HepG2 (cell line): ENCODE results near the gene TTBK1. TPM values are rescaled to one million over a fixed set of nuclear protein-coding genes. Genes with fewer than 3 reads are reported as not detected.

ENCODE experiments used
- ATF6 ChIP-seq: sonication (generic); formaldehyde crosslinking; conservative IDR thresholded peaks from 2 replicates; pipeline ENCODE4 v1.4.0; 2020; ENCODE audit warnings: missing genetic modification reagents
- CBX1 ChIP-seq: IDR thresholded peaks from one replicate; pipeline ENCODE4 v1.6.1; 2016; ENCODE audit warnings: antibody characterized with exemption, low read depth
- FOXP1 ChIP-seq, 2 experiments: fragments of 450-650 bp in 1 of 2; IDR thresholded peaks; 2 replicates each; pipeline ENCODE4 v1.6.1; 2017 to 2018; ENCODE audit warnings: antibody characterized with exemption in 1 of 2
- MAZ ChIP-seq, 2 experiments: sonication (generic) in 1 of 2; formaldehyde crosslinking in 1 of 2; IDR thresholded peaks; 2 replicates each; pipeline versions ENCODE4 v1.5.0 to v1.6.1; 2012 to 2020; ENCODE audit warnings: low read depth in 2 of 2, mild to moderate bottlenecking in 2 of 2, borderline replicate concordance in 1 of 2, improper control_type of control experiment in 1 of 2, low read length in 1 of 2, missing genetic modification reagents in 1 of 2, moderate library complexity in 1 of 2
- MTERF4 ChIP-seq: sonication (generic); formaldehyde crosslinking; IDR thresholded peaks from 2 replicates; pipeline ENCODE4 v1.8.0; 2023; ENCODE audit warnings: mild to moderate bottlenecking, missing genetic modification reagents
- NCOR1 ChIP-seq: fragments of 200-600 bp; sonication (generic); IDR thresholded peaks from 2 replicates; pipeline ENCODE4 v1.7.0; 2017; ENCODE audit warnings: antibody characterized with exemption, low read length, borderline replicate concordance
- PHF20 ChIP-seq: sonication (generic); formaldehyde crosslinking; IDR thresholded peaks from 2 replicates; pipeline ENCODE4 v1.5.0; 2020; ENCODE audit warnings: mild to moderate bottlenecking, missing genetic modification reagents
- SETDB1 ChIP-seq: sonication (generic); formaldehyde crosslinking; IDR thresholded peaks from 2 replicates; pipeline ENCODE4 v1.5.1; 2020; ENCODE audit warnings: missing genetic modification reagents, mild to moderate bottlenecking, borderline replicate concordance
- SMAD1 ChIP-seq: sonication (generic); formaldehyde crosslinking; IDR thresholded peaks from 2 replicates; pipeline ENCODE4 v1.4.0; 2020; ENCODE audit warnings: missing genetic modification reagents, low read depth, mild to moderate bottlenecking, borderline replicate concordance
- ZIK1 ChIP-seq: sonication (generic); formaldehyde crosslinking; IDR thresholded peaks from 2 replicates; pipeline ENCODE4 v1.5.0; 2020; ENCODE audit warnings: mild to moderate bottlenecking, low read depth, missing genetic modification reagents, borderline replicate concordance
- ZNF326 ChIP-seq: sonication (generic); formaldehyde crosslinking; IDR thresholded peaks from 2 replicates; pipeline ENCODE4 v1.4.0; 2020; ENCODE audit warnings: missing genetic modification reagents, borderline replicate concordance
- ZNF558 ChIP-seq: sonication (generic); formaldehyde crosslinking; IDR thresholded peaks from 2 replicates; pipeline ENCODE4 v1.9.0; 2022; ENCODE audit warnings: mild to moderate bottlenecking, missing genetic modification reagents, borderline replicate concordance
- ZNF703 ChIP-seq: sonication (generic); formaldehyde crosslinking; IDR thresholded peaks from 2 replicates; pipeline ENCODE4 v1.5.1; 2020; ENCODE audit warnings: missing genetic modification reagents, mild to moderate bottlenecking, moderate library complexity, borderline replicate concordance
- ZNF839 ChIP-seq: sonication (generic); formaldehyde crosslinking; IDR thresholded peaks from 2 replicates; pipeline ENCODE4 v1.4.0; 2020; ENCODE audit warnings: missing genetic modification reagents, mild to moderate bottlenecking, borderline replicate concordance
- polyA plus RNA-seq, 8 experiments: library from polyadenylated mRNA; depleted of rRNA in 3 of 8; stranded (reverse) in 7 of 8; unstranded in 1 of 8; fragments of >200 nt; fragmentation: Illumina TruSeq in 4 of 8; extraction: Trizol in 4 of 8; gene quantifications; 2 replicates each; pipeline versions ENCODE4 v1.2.1 to v1.2.3, GENCODE V29; 2011 to 2016; ENCODE audit warnings: low read depth in 4 of 8, missing spikeins in 1 of 8, mixed read lengths in 1 of 8; ENCODE audit not compliant: insufficient read depth in 1 of 8
- total RNA-seq, 5 experiments: library from RNA; depleted of rRNA; stranded (reverse); fragments of >200 nt; fragmentation: Illumina TruSeq; extraction: Trizol; gene quantifications; 2 replicates each; pipeline ENCODE4 v1.2.3, GENCODE V29; 2016; ENCODE audit warnings: low read depth in 1 of 5
- TF ChIP-seq, protein P1 (sequence below), 2 experiments: fragments of 450-650 bp in 1 of 2; sonication (generic) in 1 of 2; formaldehyde crosslinking in 1 of 2; IDR thresholded peaks; 2 replicates each; pipeline versions ENCODE4 v1.6.1 to v1.8.0; 2016 to 2022; ENCODE audit warnings: antibody characterized with exemption in 1 of 2, mild to moderate bottlenecking in 1 of 2, missing genetic modification reagents in 1 of 2

TTBK1 gene
- total and polyA plus RNA-seq, 2 of the 13 experiments (the other 11 are each of a cell fraction or from before 2014, with no cell fraction given) = 0.24 to 0.33 TPM

DNA sequence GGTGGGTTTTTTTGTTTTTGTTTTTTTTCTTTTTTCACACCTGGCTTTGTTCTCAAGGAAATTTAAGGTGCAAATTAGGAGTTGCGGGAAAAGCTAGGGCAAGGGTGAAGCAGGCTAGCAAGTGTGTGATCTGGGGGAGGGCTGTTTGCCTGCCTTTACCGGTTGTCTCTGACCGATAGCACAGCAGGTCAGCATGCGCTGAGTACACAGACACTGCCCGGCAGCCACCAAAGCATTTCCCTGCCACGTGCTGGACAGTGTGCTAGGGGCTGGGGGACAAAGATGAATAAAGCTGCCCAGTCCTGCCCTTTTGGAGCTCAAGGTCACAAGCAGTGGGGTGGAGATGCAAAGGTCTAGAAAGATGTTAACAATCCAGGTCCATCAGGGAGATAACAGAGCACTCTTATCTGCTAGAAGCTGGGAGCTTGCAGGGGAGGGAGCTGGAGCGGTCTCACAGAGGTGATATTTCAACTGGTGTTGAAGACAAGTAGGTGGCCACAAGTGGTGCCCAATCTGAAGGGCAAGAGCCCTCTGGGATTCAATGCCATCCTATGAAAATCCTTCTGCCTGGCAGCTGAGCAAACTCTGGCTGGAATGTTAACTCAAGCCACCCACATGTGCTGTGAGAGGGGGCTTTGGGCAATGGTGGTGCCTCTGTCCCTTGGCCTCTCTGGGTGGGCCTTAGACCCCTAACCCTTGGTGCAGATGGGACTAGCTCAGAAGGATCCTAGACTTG lies 24.5 kb downstream of the TTBK1 start (continued):
- peak; percentile 89 for TF ChIP-seq ATF6 (CRISPR knock-in tag)
- TF ChIP-seq ZNF326 (CRISPR knock-in tag) = no peak; the same call in 1 of the 2 replicates
- peak; percentile 91; the same call in 1 of the 2 replicates for TF ChIP-seq ZNF558 (CRISPR knock-in tag)
- peak; percentile 99 for TF ChIP-seq NCOR1
- peak; percentile 82; the same call in 1 of the 2 replicates for TF ChIP-seq MAZ (IDR thresholded peaks at IDR 0.05; ENCODE audit: borderline replicate concordance, low read depth, low read length)
- TF ChIP-seq MAZ (CRISPR knock-in tag; IDR thresholded peaks at IDR 0.05; ENCODE audit: low read depth) = peak; percentile 100
- peak; percentile 81; the same call in 1 of the 2 replicates for TF ChIP-seq MTERF4 (CRISPR knock-in tag)
- TF ChIP-seq PHF20 = peak; percentile 52; the same call in 1 of the 2 replicates
- TF ChIP-seq ZNF839 (CRISPR knock-in tag) = peak; percentile 95; the same call in 1 of the 2 replicates
- no peak for TF ChIP-seq SETDB1 (CRISPR knock-in tag)
- TF ChIP-seq ZNF703 (CRISPR knock-in tag) = peak; percentile 97
- TF ChIP-seq ZIK1 (CRISPR knock-in tag) = peak; percentile 92
- TF ChIP-seq CBX1 = peak; percentile 89
- TF ChIP-seq, protein P1, sequence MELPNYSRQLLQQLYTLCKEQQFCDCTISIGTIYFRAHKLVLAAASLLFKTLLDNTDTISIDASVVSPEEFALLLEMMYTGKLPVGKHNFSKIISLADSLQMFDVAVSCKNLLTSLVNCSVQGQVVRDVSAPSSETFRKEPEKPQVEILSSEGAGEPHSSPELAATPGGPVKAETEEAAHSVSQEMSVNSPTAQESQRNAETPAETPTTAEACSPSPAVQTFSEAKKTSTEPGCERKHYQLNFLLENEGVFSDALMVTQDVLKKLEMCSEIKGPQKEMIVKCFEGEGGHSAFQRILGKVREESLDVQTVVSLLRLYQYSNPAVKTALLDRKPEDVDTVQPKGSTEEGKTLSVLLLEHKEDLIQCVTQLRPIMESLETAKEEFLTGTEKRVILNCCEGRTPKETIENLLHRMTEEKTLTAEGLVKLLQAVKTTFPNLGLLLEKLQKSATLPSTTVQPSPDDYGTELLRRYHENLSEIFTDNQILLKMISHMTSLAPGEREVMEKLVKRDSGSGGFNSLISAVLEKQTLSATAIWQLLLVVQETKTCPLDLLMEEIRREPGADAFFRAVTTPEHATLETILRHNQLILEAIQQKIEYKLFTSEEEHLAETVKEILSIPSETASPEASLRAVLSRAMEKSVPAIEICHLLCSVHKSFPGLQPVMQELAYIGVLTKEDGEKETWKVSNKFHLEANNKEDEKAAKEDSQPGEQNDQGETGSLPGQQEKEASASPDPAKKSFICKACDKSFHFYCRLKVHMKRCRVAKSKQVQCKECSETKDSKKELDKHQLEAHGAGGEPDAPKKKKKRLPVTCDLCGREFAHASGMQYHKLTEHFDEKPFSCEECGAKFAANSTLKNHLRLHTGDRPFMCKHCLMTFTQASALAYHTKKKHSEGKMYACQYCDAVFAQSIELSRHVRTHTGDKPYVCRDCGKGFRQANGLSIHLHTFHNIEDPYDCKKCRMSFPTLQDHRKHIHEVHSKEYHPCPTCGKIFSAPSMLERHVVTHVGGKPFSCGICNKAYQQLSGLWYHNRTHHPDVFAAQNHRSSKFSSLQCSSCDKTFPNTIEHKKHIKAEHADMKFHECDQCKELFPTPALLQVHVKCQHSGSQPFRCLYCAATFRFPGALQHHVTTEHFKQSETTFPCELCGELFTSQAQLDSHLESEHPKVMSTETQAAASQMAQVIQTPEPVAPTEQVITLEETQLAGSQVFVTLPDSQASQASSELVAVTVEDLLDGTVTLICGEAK (IDR thresholded peaks at IDR 0.05) = no peak
- TF ChIP-seq, protein P1 (CRISPR knock-in tag; IDR thresholded peaks at IDR 0.05) = peak; percentile 97
- TF ChIP-seq FOXP1 (IDR thresholded peaks at IDR 0.05) = peak; percentile 75
- peak; percentile 98 for TF ChIP-seq FOXP1 (CRISPR knock-in tag; IDR thresholded peaks at IDR 0.05)
- TF ChIP-seq SMAD1 (CRISPR knock-in tag) = peak; percentile 100
